AML-193 (cell line): Measurements from ENCODE around the gene PIBF1.
"Not testable (repeated sequence)": the region's sequence is repeated elsewhere in the genome, so short reads cannot be mapped to it uniquely, and the experiment has no call there.

Experiments used
- DNase-seq, 2 experiments: peaks; one replicate each; lab custom pipeline; 2025; lab: John Stamatoyannopoulos, UW

PIBF1 gene

GRCh38 chr13:72823081-72823480, 41.1 kb downstream of the PIBF1 start:
- DNase-seq: no peak

DNA sequence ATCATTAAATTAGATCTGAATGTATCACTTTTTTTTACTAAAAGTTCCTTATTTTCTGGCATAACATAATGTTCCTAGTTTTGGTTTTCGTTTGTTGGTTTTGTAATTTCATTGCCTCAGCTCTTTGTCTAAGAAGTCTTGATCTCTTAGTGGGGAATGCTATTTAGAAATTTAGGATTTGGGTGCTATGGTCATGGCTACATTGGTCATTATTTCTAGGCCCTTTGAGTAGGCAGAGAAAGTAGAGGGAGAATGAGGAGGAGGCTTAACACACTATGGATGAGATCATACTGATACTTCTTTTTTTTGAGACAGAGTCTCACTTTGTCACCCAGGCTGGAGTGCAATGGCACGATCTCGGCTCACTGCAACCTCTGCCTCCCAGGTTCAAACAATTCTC, 41.8 kb downstream of the PIBF1 start:
- no peak for DNase-seq

- DNase-seq: no peak
Measured at GRCh38 chr13:72834601-72835000, 52.7 kb downstream of the PIBF1 start.

DNA sequence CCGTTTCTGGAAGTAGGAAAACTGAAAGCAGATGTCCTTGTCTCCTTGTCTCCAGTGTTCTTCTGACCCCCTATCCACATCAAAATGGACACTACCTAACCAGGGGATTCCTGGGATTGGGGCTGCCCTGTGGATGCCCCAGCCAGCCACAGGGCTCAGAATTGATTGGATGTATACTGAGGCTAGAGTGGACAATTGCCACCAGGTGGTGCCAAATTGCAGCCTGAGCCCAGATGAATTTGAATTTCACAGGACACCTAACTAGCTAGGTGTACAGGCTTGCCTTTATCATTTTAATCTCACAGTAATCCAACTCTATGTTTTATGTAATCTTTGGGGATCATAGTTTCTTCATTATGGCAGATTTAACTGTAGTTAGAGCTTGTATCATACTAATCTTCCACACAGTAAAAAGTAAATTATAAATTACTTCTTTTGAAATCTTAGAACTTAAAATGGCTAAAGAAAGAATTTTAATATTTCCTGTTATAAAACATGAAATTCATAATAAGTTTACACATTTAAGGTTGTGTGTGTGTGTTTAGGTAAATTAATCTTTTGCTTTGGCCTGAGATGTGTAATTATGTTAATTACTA, 58.0 kb downstream of the PIBF1 start:
- peak in 1 of 2 experiments; percentile 41 for DNase-seq

DNA sequence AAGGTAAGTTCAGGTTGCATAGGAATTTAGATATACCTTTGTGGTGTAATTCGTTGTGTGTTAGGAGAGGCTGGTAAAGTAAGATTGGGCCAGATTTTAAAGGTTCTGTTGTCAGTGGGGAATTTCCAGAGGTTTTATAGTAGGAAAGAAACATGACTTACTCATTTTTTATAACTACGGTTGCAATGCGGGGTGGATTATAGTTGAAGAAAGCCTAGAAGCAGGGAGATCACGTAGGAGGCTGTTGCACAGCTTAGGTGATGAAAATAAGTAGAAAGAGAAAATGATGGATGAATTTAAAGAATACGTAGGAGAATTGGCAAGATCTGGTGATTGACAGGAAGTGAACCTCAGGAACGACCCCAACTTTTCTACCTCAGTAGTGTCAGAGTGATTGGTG, 61.1 kb downstream of the PIBF1 start:
- DNase-seq: no peak

- DNase-seq: not testable (repeated sequence)
Measured at GRCh38 chr13:72845148-72845547, 63.2 kb downstream of the PIBF1 start.

DNA sequence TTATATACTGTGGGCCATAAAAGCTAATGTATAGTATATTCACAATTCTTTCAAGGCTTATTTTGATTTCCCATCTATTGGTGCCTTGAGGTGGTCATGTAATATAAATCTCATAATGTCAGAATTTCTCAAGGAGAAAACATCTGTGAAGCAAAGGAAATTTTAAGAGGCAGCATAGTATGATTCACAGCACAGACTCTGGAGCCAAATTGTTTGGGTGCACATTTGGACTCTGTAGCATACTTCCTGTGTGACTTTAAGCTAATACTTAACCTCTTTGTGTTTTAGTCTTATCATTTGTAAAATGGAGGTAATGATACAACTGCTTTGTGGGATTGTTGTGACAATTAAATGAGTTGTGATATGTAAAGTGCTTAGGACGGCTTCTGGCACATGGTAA, 67.6 kb downstream of the PIBF1 start:
- no peak for DNase-seq

GRCh38 chr13:72850959-72851677, 69.2 kb downstream of the PIBF1 start:
- DNase-seq: no peak

DNA sequence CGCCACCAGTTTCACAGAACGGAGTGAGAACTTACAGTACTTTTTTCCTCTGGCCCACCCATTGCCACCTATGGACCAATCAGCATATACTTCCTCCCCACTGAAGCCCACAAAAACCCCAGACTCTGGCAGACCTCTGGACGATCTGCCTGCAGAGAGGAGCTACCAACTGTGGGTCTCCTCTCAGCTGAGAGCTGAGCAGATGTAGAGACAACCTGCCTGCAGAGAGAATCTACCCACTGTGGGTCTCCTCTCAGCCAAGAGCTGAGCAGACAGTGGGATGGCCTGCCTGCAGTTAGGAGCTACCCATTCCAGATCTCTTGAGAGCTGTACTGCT, 69.7 kb downstream of the PIBF1 start:
- no peak for DNase-seq

DNA sequence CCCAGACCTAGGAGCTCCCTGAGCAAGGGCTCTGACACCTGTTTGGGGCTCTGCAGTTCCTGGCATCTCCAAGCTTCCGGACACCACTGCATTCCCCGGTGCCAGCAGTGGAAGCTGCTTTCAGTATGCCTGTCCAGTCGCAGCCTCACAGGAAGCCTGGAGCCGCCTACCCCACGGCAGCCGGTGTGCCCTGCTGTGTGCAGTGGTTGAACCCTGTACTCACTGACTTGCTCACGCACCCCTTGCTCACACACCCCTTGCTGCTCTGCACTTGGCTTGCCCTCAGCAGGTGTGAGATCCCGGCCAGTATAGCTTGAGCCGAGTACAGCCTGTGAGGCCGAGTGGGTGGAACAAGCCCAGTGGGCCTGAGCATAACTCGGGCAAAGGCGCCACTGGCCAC, 70.3 kb downstream of the PIBF1 start:
- DNase-seq: no peak

DNA sequence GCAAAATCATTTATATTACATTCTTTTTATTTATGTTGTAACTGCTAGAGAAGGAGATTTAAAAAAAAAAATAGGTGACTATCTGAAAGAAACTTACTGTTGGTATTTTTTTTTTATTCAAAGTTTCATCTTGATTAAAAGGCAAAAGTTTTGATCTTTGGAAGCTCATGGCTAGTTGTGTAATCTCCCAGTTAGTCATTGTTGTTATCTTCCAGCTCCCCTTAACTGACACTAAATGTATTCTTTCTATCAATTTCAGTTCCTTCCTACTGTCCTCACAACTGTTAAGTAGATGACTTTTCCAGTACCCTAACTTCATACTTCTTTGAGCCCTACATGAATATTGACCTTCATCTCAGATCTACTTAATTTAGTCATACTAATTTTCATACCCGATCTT, 71.1 kb downstream of the PIBF1 start:
- DNase-seq: no peak

DNA sequence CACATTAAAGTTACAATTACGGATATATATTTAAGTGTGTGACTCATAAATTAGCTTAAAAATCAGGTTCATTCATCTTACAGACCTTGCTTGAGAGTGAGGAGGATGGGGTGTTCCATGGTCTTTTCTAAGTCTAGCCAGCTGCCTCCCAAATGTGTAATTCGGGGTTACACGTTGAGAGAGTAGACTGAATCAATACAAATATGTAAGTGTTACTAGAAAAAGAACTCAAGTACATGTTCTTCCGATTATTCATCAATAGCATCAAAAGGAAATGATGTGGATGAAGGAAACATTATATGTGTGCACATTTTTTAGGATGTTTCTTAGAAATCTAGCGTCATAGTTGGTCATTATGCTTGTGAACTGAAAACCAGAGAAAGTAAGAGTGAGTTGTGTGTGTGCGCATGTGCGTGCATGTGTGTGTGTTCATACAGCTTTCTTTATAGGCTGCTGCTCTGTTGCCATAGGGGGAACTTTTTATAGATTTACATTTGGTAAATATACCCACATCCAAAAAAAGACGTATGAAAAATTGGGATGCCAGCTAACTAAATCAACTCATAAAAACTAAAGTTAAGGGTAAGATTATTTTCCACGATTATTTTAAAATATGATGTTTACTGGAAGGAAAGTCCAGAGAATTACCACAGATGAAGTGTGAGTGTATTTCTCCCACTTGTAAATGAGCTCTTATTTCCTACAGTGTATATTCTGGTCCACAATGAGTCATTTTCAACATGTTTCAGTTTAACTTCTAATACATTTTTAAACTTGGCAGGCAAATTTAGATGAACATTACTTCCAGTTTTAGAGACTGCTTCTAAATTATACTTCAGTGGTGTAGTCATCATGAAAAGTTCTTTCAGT, 82.4 kb downstream of the PIBF1 start:
- DNase-seq: no peak

DNA sequence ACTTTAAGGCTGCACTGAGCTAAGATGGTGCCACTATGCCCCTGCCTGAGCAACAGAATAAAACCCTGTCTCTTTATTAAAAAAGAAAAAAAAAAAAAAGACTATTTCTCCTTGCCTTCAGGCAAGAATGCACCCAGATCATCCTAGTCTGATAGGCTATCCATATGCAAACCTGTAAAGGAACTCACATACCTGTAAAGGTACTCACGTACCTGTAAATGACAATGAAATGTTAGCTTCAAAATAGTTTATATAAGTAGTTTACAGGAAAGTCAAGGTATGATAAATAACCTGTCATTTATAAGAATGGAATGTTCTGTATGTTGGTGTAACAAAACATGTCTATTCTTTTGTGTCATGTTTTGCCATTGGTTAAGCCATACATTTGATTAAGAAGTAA, 86.3 kb downstream of the PIBF1 start:
- no peak for DNase-seq

- DNase-seq: peak in 1 of 2 experiments; percentile 11
Measured at GRCh38 chr13:72875233-72875632, 93.3 kb downstream of the PIBF1 start.

DNA sequence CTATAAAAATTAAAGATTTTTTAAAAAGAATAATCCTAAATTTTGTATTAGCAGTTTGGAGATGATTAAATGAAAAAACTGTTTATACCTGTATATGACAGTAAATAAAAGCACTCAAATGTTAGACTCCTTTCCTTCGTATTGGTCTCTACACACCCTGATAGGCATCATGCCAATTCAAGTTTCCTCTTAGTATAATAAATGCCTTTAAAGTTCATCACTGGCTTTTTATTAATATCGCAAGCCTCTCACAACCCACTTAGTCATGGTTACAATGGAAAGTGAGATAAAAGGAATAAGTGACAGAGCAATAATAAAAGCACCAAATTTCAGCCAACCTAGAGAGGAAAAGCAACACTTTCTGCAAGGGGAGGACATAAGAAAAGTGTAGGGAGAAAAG, 102.2 kb downstream of the PIBF1 start:
- DNase-seq: no peak

DNA sequence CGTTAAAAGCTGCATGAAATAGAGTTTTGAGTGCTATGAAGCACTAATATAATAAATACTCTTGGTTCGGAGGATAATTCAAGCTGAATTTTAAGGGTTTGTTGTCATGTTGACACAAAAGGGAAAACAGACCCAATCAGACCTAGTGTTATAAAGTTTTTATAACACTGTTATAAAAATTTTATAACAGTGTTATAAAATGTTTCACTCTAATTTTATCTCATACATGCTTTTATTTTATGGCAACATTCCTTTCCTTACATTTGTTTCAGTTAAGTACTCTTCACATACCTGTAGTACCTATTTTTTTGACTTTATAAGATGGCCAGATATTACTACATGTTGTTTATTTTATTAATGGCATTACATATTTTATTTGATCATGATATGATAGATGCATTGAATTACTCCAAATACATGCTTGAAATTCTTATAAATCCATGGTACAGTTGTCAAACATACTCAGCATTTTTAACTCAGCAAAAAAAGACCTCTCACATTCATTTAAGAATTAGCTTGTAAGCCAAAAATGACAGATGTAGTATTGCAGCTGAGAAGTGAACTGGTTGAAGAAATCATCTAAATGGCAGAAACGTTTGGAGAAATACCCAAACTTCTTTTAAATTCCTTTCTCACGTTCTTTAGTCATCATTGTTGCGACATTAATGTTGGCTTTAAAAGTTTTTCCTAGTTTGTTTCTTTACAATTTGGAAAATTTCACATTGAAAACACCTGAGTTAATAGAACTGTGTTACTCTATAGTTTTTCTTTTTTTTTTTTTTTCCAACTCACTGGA, 104.5 kb downstream of the PIBF1 start:
- DNase-seq: no peak

- no peak for DNase-seq
Measured at GRCh38 chr13:72889495-72889894, 107.6 kb downstream of the PIBF1 start.

- no peak for DNase-seq
Measured at GRCh38 chr13:72890546-72890945, 108.6 kb downstream of the PIBF1 start.

DNA sequence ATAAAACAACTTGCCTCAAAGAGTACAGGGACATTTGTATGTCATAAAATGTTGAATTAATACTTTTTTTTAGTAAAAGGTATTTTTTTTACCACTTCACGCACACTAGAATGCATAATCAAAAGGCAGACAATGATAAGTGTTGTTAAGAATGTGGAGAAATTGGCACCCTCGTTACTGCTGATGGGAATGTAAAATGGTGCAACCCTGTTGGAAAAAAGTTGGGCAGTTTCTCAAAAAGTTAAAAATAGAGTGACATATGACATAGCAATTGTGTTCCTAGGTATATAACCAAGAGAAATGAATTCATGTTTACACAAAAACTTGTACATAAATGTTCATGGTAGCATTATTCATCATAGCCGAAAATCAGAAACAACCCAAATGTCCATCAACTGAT, 109.5 kb downstream of the PIBF1 start:
- DNase-seq: no peak

DNA sequence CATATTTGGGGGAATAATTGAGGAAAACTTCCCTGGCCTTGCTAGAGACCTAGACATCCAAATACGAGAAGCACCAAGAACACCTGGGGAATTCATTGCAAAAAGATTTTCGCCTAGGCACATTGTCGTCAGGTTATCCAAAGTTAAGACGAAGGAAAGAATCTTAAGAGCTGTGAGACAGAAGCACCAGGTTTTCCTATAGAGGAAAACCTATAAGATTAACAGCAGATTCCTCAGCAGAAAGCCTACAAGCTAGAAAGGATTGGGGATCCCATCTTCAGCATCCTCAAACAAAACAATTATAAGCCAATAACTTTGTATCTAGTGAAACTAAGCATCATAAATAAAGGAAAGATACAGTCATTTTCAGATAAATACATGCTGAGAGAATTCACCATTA, 114.9 kb downstream of the PIBF1 start:
- DNase-seq: no peak

GRCh38 chr13:72901546-72901945, 119.6 kb downstream of the PIBF1 start:
- DNase-seq: not testable (repeated sequence)

DNA sequence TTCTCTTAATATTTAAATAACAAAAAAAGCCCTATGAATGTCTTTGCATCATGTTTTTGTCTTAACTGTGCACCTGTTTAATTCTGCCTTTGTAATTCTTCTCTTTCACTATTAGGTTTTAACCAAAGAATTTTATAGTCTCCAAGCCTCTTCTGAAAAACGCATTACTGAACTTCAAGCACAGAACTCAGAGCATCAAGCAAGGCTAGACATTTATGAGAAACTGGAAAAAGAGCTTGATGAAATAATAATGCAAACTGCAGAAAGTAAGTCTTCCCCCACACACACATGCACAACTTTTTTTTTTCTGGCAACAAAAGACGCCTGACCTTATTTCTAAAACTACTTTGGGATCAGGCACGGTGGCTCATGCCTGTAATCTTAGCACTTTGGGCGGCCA, 126.5 kb downstream of the PIBF1 start:
- DNase-seq: no peak
